GM11168 (cell line): Measurements from ENCODE around the gene ZCWPW1.
"Not testable (repeated sequence)": the region's sequence is repeated elsewhere in the genome, so short reads cannot be mapped to it uniquely, and the experiment has no call there.

ENCODE experiments used
- in situ Hi-C: fragments of 300-500 bp; cut with MboI; formaldehyde crosslinking; loops from one replicate; pipeline ENCODE4 v1.12.0; 2022; ENCODE audit warnings: low sequenced_read_pairs; ENCODE audit not compliant: unreplicated experiment

ZCWPW1 gene

DNA sequence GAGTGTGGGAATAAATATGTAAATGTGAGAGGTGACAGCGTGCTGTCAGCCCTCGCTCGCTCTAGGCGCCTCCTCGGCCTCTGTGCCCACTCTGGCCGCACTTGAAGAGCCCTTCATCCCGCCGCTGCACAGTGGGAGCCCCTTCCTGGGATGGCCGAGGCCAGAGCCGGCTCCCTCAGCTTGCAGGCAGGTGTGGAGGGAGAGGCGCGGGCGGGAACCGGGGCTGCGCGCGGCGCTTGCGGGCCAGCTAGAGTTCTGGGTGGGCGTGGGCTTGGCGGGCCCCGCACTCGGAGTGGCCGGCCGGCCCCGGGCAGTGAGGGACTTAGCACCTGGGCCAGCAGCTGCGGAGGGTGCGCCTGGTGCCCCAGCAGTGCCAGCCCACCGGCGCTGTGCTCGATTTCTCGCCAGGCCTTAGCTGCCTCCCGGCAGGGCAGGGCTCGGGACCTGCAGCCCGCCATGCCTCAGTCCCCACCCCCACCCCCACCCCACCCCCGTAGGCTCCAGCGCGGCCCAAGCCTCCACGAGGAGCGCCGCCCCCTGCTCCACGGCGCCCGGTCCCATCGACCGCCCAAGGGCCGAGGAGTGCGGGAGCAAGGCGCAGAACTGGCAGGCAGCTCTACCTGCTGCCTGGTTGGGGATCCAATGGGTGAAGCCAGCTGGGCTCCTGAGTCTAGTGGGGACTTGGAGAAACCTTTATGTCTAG, 46.8 kb downstream of the ZCWPW1 start:
- in situ Hi-C loops, result not testable (repeated sequence)

DNA sequence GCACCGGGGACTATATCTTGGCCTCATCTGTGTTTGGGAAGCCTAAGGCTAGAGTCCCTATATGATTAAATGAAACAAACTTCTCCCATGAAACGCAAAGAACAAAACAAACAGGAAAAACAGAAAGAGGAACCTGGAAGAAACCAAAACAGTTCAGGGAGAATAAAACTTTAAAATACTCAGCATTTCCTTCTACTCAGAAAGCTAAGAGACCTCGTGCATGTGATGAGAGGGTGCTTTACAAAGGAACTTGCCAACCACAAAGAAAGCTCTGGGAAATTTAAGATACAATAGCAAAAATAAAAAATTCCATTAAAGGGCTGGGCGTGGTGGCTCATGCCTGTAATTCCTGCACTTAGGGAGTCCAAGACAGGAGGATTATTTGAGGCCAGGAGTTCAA, 48.3 kb downstream of the ZCWPW1 start:
- in situ Hi-C loops, result no loop called here

DNA sequence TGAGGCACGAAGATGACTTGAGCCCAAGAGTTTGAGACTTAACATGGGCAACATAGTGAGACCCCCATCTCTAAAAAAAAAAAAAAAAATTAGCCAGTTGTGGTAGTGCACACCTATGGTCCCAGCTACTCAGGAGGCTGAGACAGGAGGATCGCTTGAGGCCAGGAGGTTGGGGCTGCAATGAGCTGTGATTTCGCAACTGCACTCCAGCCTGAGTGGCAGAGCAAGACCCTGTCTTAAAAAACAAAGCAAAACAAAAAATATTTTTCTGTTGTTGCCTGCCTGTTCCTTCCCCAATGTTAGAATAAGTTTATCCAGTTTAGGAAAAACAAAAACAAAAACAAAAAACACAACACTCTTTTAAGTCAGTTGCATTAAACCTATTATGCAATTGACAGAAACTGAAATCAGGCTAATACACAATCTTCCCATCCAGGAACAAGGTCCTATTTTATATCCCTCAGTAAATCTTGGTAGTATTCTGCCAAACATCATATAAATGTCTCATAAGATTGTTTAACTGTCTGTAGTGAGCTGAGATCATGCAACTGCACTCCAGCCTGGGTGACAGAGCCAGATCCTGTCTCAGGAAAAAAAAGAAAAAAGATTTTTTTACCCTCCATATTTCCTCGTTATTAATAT, 50.3 kb downstream of the ZCWPW1 start:
- in situ Hi-C loops, result no loop called here

DNA sequence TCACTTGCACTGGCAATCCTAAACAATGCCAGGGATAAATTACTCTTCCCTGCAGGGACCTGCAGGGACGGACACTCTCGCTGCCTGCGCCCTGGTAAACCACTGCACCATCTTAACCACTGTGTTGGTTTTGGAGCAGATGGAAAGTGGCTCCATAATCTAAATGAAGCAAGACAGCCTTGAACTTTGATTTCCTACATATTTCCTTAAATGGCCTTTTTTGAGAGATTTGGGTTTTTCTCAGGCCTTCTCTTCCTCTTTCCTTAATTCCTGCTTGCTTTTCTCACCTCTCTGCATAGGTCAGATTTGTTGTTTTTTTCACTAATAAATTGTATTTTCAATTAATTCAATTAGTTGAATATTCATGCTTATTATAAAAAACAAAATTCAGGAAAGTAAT, 52.4 kb downstream of the ZCWPW1 start:
- in situ Hi-C loops, result no loop called here

DNA sequence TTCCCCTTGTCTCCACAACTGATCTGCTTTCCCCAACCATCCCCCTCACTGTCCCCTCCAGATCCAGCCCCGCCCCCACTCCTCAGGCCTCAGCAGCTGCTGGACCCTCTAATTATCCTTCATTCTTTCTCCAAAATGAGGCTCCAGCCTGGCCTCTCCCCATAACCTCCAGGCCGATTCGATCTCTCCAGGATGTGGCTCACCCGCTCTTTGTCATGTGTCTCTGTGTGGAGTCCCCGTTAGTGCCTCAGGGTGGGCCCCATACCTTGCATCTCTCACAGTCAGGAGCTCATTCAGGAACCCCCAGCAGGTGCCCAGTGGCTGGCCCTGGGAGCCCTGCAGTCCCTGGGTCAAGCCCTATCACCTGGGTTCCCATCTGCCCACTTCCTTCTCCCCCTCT, 53.9 kb downstream of the ZCWPW1 start:
- in situ Hi-C loops, result loop anchor here (5.0 kb wide), 1 partner anchor 33 kb away; no protein-coding TSS in a partner anchor

DNA sequence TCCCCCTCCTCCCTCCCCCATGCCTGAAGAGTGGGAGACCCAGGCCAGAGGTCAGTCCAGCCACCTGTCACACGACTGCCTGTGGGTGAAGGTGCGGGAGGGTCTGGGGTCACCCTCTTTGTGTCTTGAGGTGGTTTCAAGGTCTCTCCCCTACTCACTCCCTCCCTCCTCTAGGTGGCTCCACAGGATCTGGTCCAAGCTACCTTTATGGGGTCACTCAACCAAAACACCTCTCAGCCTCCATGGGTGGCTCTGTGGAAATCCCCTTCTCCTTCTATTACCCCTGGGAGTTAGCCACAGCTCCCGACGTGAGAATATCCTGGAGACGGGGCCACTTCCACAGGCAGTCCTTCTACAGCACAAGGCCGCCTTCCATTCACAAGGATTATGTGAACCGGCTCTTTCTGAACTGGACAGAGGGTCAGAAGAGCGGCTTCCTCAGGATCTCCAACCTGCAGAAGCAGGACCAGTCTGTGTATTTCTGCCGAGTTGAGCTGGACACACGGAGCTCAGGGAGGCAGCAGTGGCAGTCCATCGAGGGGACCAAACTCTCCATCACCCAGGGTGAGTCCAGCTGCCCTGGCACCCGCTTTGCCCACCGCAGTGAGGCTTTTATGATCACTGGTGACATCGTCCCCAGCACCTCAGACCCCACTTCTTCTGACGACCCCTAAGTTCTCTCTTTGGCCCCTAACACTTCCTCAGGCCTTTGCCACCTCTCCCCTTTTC, 54.5 kb downstream of the ZCWPW1 start:
- in situ Hi-C loops, result loop anchor here (5.0 kb wide), 1 partner anchor 33 kb away; no protein-coding TSS in a partner anchor

DNA sequence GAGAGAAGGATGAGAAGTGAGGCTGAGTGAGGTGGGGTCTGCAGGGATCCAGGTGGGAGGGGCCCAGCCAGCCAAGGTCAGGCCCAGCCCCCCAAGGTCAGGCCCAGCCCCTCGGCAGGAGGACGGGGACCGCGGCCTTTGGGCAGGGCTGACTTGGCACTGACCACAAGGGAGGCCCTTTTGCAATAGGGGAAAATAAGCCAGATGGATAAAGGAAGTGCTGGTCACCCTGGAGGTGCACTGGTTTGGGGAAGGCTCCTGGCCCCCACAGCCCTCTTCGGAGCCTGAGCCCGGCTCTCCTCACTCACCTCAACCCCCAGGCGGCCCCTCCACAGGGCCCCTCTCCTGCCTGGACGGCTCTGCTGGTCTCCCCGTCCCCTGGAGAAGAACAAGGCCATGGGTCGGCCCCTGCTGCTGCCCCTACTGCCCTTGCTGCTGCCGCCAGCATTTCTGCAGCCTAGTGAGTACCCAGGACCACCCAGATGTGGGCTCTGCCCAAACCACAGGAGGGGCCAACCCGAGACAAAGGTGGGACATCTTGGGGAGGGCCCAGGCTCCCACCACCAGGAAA, 55.2 kb downstream of the ZCWPW1 start, which contains the start of gene PILRA:
TSS of gene PILRA (plus strand) at position 227 of the 571 bp plus-strand sequence. CDS start at position 397, 170 bp downstream.
- in situ Hi-C loops, result loop anchor here (5.0 kb wide), 1 partner anchor 34 kb away; no protein-coding TSS in a partner anchor

DNA sequence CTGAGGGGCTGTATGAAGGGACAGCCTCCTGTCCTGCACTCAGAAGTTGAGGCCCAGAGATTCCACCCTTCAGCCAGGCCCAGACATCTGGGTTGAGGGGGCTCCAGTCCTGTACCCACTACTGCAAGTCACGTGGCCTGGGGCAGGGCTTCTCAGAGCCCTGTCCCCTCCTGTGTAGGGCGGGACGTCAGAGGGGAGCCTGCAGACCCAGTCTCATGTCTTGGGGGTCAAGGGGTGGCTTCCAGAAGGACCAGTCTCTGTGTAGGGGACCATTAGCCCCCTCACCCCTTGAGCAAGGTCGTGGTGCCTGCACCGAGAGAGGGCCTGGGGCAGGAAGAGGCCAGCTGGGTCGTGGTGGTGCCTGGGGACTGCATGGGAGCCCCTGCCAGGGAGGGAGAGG, 55.8 kb downstream of the ZCWPW1 start:
- in situ Hi-C loops, result loop anchor here (5.0 kb wide), 1 partner anchor 35 kb away; no protein-coding TSS in a partner anchor

DNA sequence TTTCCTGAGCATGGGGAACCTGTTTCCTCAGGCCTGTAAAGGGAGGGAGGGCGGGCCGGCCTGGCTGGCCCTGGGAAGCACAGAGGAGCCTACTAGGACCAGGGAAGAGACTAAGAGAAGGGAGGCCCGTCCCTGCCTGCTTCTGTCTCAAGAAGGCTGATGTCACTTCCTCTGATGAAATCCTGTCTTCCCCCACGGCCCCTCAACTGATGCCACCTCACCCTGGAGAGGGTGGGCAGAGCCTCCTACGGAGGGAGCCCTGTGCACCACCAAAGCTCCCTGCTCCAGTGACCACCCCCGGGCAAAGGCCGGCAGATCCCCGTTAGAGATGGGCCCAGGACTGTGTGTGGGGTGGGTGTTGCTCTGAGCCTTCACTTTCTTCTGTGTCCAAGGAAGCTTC, 56.2 kb downstream of the ZCWPW1 start:
- in situ Hi-C loops, result loop anchor here (5.0 kb wide), 1 partner anchor 35 kb away; no protein-coding TSS in a partner anchor

DNA sequence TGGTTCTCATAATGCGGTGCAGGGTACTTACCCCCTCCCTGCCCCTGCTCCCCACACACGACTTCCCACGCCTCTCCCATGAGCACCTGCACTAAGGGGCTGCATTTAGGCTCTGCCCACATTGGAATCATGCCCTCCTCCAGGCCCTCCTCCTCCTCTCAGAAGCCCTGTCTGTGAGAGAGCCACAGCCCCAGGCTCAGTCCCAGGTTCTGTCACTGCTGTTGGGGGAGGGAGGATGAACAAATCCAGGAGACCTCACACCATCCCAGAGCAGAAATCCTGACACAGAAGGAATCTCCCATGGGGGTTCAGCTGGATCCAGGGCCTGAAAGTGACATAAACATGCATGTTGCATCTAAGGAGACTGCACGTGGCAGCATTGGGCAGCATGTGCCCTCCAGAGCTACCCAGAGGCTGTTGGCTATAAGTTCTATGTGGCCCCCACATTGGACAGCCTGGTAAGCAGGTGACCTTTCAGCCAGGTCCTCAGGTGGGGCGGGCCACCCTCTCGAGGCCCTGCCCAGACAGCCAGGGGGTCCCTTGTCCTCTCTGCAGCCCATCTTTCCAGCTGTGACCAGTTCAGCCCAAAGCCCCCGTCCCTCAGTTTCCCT, 56.8 kb downstream of the ZCWPW1 start:
- in situ Hi-C loops, result loop anchor here (5.0 kb wide), 1 partner anchor 36 kb away; no protein-coding TSS in a partner anchor

DNA sequence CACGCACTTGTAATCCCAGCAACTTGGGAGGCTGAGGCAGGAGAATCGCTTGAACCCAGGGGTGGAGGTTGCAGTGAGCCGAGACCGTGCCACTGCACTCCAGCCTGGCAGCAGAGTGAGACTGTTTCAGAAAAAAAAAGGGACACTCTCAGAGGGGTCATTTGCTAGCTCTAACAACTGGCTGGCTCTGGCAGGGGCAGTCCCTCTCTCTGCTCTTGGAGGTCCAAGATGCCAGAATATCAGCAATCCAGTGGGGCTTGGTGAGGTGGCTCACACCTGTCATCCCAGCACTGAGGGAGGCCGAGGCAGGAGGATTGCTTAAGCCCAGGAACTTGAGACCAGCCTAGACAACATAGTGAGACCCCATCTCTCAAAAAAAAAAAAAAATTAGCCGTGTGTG, 57.8 kb downstream of the ZCWPW1 start:
- in situ Hi-C loops, result loop anchor here (5.0 kb wide), 1 partner anchor 37 kb away; no protein-coding TSS in a partner anchor

DNA sequence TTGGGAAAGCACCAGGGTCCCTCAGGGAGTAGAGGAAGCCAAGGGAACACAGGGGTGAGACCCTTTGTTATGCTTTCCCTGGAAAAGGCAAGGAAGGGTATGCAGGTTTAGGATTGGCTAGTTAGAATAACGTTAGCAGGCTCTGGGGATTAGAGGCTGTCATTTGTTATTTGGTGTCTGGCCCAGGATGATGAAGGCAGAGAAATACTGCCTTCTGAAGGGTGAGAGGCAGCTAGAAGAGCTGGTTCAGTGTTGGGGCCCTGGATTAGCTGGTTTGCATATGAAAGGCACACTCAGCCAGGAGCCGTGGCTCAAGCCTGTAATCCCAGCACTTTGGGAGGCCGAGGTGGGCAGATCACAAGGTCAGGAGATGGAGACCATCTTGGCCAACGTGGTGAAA, 58.2 kb downstream of the ZCWPW1 start:
- in situ Hi-C loops, result loop anchor here (5.0 kb wide), 1 partner anchor 37 kb away; no protein-coding TSS in a partner anchor

DNA sequence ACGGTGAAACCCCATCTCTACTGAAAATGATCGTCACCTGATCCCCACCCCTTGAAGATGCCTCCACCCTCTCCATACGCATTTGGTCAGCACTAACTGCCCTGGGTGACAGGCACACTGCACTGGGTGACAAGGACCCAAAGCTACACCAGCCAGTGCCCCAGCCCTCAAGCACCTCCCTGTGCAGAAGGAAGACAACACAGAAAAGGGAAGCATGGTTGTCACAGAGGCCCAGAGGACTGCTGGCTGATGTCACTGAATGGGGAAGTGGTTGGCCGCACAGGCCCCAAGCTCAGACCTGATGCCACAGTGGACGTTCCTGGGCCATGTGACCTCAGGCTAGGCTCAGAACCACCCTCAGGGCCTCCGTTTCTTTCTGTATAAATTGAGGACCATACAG, 59.4 kb downstream of the ZCWPW1 start:
- in situ Hi-C loops, result no loop called here

DNA sequence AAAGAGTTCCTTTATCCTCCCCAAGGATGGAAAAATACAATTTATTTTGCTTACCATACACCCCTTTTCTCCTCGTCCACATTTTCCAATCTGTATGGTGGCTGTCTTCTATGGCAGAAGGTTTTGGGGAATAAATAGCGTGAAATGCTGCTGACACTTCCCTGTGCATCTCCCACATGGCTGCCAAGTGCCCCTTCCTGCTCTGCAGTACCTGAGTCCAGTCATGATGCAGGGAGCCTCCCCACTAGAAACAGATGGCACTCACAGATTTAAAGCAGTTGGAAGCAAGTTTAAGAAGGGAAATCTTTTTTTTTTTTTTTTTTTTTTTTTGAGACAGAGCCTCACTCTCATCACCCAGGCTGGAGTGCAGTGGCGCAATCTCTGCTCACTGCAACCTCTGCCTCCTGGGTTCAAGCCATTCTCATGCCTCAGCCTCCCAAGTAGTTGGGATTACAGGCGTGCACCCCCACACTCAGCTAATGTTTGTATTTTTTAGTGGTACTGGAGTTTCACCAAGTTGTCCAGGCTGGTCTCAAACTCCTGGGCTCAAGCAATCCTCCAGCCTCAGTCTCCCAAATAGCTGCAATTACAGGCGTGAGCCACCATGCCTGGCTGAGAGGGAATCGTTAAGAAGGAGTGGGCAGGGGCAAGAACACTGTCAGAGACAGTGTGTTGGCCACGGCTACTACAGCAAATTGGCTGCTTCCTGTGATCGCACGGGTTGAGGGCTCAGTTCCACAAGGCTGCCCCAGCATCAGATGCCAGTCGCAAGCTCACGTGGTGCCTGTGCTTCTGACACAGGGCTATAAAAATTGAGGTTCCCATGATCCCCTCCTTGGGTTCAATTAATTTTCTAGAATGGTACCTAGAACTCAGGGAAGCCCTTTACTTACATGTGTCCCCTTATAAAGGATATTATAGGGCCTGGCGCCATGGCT, 60.6 kb downstream of the ZCWPW1 start:
- in situ Hi-C loops, result no loop called here

DNA sequence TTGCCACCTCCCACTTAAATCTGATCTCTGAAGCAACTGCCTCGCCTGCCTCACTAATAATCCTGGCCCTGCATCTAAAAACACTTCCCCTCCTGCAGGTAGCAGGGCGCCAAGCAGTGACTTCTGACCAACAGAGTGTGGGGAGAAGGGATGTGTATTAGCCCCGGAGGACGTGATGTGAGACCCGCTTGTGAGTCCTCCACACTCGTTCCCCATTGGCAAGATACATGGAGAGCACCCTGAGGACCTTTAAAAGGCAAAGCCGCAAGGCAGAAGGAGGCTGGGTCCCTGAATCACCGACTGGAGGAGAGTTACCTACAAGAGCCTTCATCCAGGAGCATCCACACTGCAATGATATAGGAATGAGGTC, 61.3 kb downstream of the ZCWPW1 start:
- in situ Hi-C loops, result no loop called here

DNA sequence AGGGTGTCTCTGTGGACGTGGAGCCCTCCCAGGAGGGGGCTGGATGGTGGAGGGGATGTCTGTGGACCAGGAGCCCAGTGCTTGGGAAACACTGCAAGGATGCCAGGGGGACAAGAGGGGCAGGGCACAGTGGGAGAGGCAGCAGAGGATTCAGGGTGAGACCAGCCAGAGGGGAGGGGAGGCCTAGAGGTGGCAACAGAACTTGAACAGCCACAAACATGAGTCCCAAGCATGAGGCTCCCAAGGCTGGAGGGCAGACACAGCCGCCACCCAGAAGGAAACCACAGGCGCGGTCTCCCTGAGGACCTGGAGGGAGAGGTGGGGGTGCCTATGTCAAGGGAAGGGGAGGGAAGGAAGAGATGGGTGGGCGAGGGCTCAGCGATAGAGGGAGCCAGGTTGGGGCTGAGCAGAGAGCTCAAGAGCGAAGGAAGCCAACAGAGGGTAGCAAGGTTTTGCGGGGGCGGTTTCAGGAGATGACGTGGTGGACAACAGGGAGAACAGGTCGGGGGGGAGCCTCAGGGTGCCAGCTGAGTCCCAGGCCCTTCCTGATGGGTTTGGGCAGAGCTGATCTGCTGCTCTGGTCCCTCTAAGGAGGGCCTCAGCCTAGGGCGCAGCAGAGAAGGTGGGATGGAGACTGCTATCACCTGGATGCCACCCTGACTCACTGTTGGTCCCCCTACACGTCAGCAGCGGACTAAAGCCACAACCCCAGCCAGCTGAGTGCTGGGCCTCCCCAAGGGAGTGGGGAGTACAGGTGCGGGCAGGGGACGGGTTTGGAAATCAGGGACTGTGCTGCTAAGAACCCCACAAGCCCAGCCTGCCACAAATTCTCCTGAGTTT, 61.9 kb downstream of the ZCWPW1 start:
- in situ Hi-C loops, result no loop called here

DNA sequence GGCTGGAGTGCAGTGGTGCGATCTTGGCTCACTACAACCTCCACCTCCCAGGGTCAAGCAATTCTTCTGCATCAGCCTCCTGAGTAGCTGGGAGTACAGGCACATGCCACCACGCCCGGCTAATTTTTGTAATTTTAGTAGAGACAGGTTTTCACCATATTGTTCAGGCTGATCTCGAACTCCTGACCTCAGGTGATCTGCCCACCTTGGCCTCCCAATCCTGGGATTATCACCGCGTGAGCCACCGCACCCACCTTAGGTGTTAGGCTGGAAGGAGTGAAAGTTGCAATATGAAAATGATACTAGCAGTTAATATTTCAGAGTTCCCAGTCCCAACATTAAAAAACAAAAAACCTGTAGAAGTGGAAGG, 62.5 kb downstream of the ZCWPW1 start:
- in situ Hi-C loops, result not testable (repeated sequence)

DNA sequence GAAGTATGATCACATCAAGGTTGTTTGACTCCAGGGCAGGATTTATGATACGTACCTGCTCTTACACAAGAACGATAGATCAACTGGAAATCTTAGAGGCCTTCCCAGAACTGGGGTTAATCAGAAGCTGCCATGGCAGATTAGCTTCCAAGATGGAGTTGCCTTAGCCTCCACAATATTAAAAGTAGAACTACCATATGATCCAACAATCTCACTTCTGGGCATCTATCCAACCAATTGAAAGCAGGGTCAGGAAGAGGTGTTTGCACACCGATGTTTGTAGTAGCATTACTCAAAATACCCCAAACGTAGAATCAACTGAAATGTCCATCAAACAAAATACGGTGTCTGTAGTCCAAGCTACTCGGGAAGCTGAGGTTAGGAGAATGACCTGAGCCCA, 64.0 kb downstream of the ZCWPW1 start:
- in situ Hi-C loops, result no loop called here
